Loucy (cell line): ENCODE results near the gene CNDP2.
"Not testable (repeated sequence)": the region's sequence is repeated elsewhere in the genome, so short reads cannot be mapped to it uniquely, and the experiment has no call there.

Experiments
- H2AFZ ChIP-seq: fragments of 200-600 bp; sonication (generic); 2 replicates; pipeline ENCODE4 v1.6.0; 2016; ENCODE audit warnings: antibody characterized with exemption, mild to moderate bottlenecking, low read length, moderate library complexity
- H3F3A ChIP-seq: fragments of 200-600 bp; 2 replicates; pipeline ENCODE4 v1.6.0; 2016; ENCODE audit warnings: antibody characterized with exemption, low read depth, mild to moderate bottlenecking
- H3K27me3 ChIP-seq: fragments of 200-600 bp; sonication (generic); 2 replicates; pipeline ENCODE4 v1.6.1; 2014; ENCODE audit warnings: low read length, mild to moderate bottlenecking; ENCODE audit not compliant: insufficient read depth, poor library complexity, severe bottlenecking
- H3K36me3 ChIP-seq: fragments of 200-600 bp; sonication (generic); 2 replicates; pipeline ENCODE4 v1.6.1; 2016; ENCODE audit warnings: low read length; ENCODE audit not compliant: insufficient read depth
- H3K4me1 ChIP-seq: fragments of 200-600 bp; sonication (generic); 2 replicates; pipeline ENCODE4 v1.5.1; 2014; ENCODE audit warnings: low read length, mild to moderate bottlenecking; ENCODE audit not compliant: insufficient read depth, poor library complexity, severe bottlenecking
- H3K4me2 ChIP-seq: fragments of 200-600 bp; sonication (generic); 2 replicates; pipeline ENCODE4 v1.6.0; 2014; ENCODE audit warnings: antibody characterized with exemption, low read length, low read depth, mild to moderate bottlenecking; ENCODE audit not compliant: poor library complexity, severe bottlenecking
- H3K4me3 ChIP-seq: fragments of 200-600 bp; sonication (generic); 2 replicates; pipeline ENCODE4 v1.5.1; 2014; ENCODE audit warnings: low read length, mild to moderate bottlenecking, mixed read lengths; ENCODE audit not compliant: poor library complexity, severe bottlenecking
- H3K79me2 ChIP-seq: fragments of 200-600 bp; sonication (generic); 2 replicates; pipeline ENCODE4 v1.6.1; 2014; ENCODE audit warnings: low read length; ENCODE audit not compliant: insufficient read depth
- H3K9ac ChIP-seq: fragments of 200-600 bp; sonication (generic); 2 replicates; pipeline ENCODE4 v1.6.0; 2014; ENCODE audit warnings: mild to moderate bottlenecking, low read depth, low read length, moderate library complexity; ENCODE audit not compliant: poor library complexity, severe bottlenecking
- H3K9me2 ChIP-seq: fragments of 200-600 bp; sonication (generic); replicated peaks from 2 replicates; pipeline ENCODE4 v1.6.1; 2016; ENCODE audit warnings: low read depth, low read length, mixed read lengths
- H3K9me3 ChIP-seq: fragments of 200-600 bp; sonication (generic); 2 replicates; pipeline ENCODE4 v1.6.1; 2014; ENCODE audit warnings: mild to moderate bottlenecking, antibody characterized with exemption, low read length, low read depth; ENCODE audit not compliant: insufficient read depth
- H4K20me1 ChIP-seq: fragments of 200-600 bp; sonication (generic); 2 replicates; pipeline ENCODE4 v1.6.0; 2014; ENCODE audit warnings: antibody characterized with exemption, low read length, mild to moderate bottlenecking; ENCODE audit not compliant: insufficient read depth, poor library complexity, severe bottlenecking
- EZH2phosphoT487 ChIP-seq: fragments of 200-600 bp; IDR thresholded peaks from 2 replicates; pipeline ENCODE4 v1.6.1; 2018; ENCODE audit warnings: antibody characterized with exemption, mild to moderate bottlenecking, moderate library complexity, borderline replicate concordance
- TF ChIP-seq, protein P1 (sequence below): fragments of 200-600 bp; sonication (generic); conservative IDR thresholded peaks from 2 replicates; pipeline ENCODE4 v1.5.1; 2014; ENCODE audit warnings: mild to moderate bottlenecking, antibody characterized with exemption, low read length

Gene CNDP2

GRCh38 chr18:74500372-74500771 lies 4.2 kb downstream of the CNDP2 start:
- H4K20me1 ChIP-seq, result peaks cover 13% of the 10 kb centered on the region
- H2AFZ ChIP-seq, result no peak overlapping the region
- TF ChIP-seq, protein P1, sequence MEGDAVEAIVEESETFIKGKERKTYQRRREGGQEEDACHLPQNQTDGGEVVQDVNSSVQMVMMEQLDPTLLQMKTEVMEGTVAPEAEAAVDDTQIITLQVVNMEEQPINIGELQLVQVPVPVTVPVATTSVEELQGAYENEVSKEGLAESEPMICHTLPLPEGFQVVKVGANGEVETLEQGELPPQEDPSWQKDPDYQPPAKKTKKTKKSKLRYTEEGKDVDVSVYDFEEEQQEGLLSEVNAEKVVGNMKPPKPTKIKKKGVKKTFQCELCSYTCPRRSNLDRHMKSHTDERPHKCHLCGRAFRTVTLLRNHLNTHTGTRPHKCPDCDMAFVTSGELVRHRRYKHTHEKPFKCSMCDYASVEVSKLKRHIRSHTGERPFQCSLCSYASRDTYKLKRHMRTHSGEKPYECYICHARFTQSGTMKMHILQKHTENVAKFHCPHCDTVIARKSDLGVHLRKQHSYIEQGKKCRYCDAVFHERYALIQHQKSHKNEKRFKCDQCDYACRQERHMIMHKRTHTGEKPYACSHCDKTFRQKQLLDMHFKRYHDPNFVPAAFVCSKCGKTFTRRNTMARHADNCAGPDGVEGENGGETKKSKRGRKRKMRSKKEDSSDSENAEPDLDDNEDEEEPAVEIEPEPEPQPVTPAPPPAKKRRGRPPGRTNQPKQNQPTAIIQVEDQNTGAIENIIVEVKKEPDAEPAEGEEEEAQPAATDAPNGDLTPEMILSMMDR, result no peak
- no peak for TF ChIP-seq EZH2phosphoT487
- peaks cover 33% of the 10 kb centered on the region for H3K36me3 ChIP-seq
- no peaks in the 10 kb centered on the region for H3K9me2 ChIP-seq
- peaks cover 31% of the 10 kb centered on the region for H3K4me1 ChIP-seq
- no peaks in the 10 kb centered on the region for H3K9me3 ChIP-seq
- H3F3A ChIP-seq, result no peaks in the 10 kb centered on the region
- peak overlapping the region; percentile 100 for H3K4me2 ChIP-seq
- peak overlapping the region; percentile 76 for H3K4me3 ChIP-seq
- peak overlapping the region; percentile 71 for H3K9ac ChIP-seq
- no peaks in the 10 kb centered on the region for H3K27me3 ChIP-seq
- peaks cover 46% of the 10 kb centered on the region for H3K79me2 ChIP-seq

DNA sequence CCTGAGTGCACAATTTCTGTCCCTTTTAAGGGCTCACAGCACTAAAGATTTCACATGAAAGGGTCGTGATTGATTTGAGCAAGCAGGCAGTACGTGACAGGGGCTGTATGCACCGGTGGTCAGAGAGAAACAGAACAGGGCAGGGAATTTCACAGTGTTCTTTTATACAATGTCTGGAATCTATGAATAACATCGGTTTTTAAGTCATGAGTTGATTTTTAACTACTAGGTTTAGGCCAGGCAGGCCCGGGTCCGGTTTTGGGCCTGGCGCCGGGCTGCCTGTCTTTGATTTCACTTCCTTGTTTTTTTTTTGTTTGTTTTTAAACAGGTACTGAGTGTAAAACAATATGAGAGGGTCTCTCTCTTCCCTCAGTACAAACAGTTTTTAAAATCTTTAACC lies 4.6 kb downstream of the CNDP2 start:
- H2AFZ ChIP-seq, H3K9me3 ChIP-seq, H3K9me2 ChIP-seq, H3K4me3 ChIP-seq, H3F3A ChIP-seq, H3K9ac ChIP-seq, H3K27me3 ChIP-seq: not testable (repeated sequence)
- peaks cover 37% of the 10 kb centered on the region for H3K36me3 ChIP-seq
- H3K79me2 ChIP-seq, result peaks cover 46% of the 10 kb centered on the region
- peaks cover 13% of the 10 kb centered on the region for H4K20me1 ChIP-seq
- peak overlapping the region; percentile 100 for H3K4me2 ChIP-seq
- peaks cover 31% of the 10 kb centered on the region for H3K4me1 ChIP-seq

- Histone ChIP-seq H3K4me3 (no peak overlapping the region), H3F3A (no peaks in the 10 kb centered on the region), H3K36me3 (peaks cover 38% of the 10 kb centered on the region), H2AFZ (no peak overlapping the region), H3K9me2 (no peaks in the 10 kb centered on the region), H3K9ac (no peak overlapping the region), H3K79me2 (peaks cover 44% of the 10 kb centered on the region), H4K20me1 (peaks cover 13% of the 10 kb centered on the region), H3K9me3 (no peaks in the 10 kb centered on the region), H3K4me1 (peaks cover 31% of the 10 kb centered on the region), H3K4me2 (no peak overlapping the region), H3K27me3 (no peaks in the 10 kb centered on the region)
- TF ChIP-seq EZH2phosphoT487, result no peak
- TF ChIP-seq, protein P1, result no peak
Observed at GRCh38 chr18:74501386-74501785, 5.2 kb downstream of the CNDP2 start.

GRCh38 chr18:74503137-74503536 lies 7.0 kb downstream of the CNDP2 start:
- H3K79me2 ChIP-seq, result peaks cover 27% of the 10 kb centered on the region
- H3K27me3 ChIP-seq, result no peaks in the 10 kb centered on the region
- H4K20me1 ChIP-seq, result peaks cover 1% of the 10 kb centered on the region
- no peaks in the 10 kb centered on the region for H3F3A ChIP-seq
- no peak overlapping the region for H3K9ac ChIP-seq
- H3K4me2 ChIP-seq, result no peak overlapping the region
- no peaks in the 10 kb centered on the region for H3K9me3 ChIP-seq
- peaks cover 56% of the 10 kb centered on the region for H3K36me3 ChIP-seq
- H3K9me2 ChIP-seq, result no peaks in the 10 kb centered on the region
- no peak overlapping the region for H3K4me3 ChIP-seq
- H3K4me1 ChIP-seq, result peaks cover 19% of the 10 kb centered on the region
- TF ChIP-seq, protein P1, result no peak
- no peak for TF ChIP-seq EZH2phosphoT487
- H2AFZ ChIP-seq, result no peak overlapping the region
